GM12878 (cell line): ENCODE measurements around the gene VPS18. TPM values are rescaled to one million over a fixed set of nuclear protein-coding genes. Genes with fewer than 3 reads are reported as not detected.

Experiments
- ATF3 ChIP-seq: IDR thresholded peaks from 2 replicates; pipeline ENCODE4 v1.6.1; 2011; ENCODE audit warnings: low read depth, mild to moderate bottlenecking, low read length, moderate library complexity, borderline replicate concordance; ENCODE audit errors: extremely low read depth
- BCL11A ChIP-seq: IDR thresholded peaks from 2 replicates; pipeline ENCODE4 v1.6.1; 2011; ENCODE audit warnings: low read depth, low read length
- BHLHE40 ChIP-seq, 2 experiments: fragments of 450-650 bp in 1 of 2; IDR thresholded peaks; 2 replicates each; pipeline ENCODE4 v1.6.1; 2011 to 2017; ENCODE audit warnings: low read depth in 2 of 2, borderline replicate concordance in 1 of 2, improper control_type of control experiment in 1 of 2, low read length in 1 of 2, mild to moderate bottlenecking in 1 of 2
- CREM ChIP-seq: IDR thresholded peaks from 2 replicates; pipeline ENCODE4 v1.6.1; 2014; ENCODE audit warnings: antibody characterized with exemption, low read depth
- DPF2 ChIP-seq: fragments of 450-650 bp; IDR thresholded peaks from 2 replicates; pipeline ENCODE4 v1.6.1; 2017; ENCODE audit warnings: mild to moderate bottlenecking
- EP300 ChIP-seq, 2 experiments: fragments of 150-350 bp in 1 of 2; IDR thresholded peaks; 2 replicates each; pipeline ENCODE4 v1.6.1; 2011 to 2012; ENCODE audit warnings: low read depth in 2 of 2, low read length in 2 of 2, borderline replicate concordance in 1 of 2, improper control_type of control experiment in 1 of 2, inconsistent platforms in 1 of 2; ENCODE audit not compliant: control insufficient read depth in 1 of 2
- FOXM1 ChIP-seq: IDR thresholded peaks from 2 replicates; pipeline ENCODE4 v1.6.1; 2012; ENCODE audit warnings: low read depth, mild to moderate bottlenecking, inconsistent platforms, low read length, moderate library complexity
- HDAC2 ChIP-seq: fragments of 200-600 bp; sonication (generic); IDR thresholded peaks from 2 replicates; pipeline ENCODE4 v1.6.1; 2017
- HDAC6 ChIP-seq: fragments of 200-600 bp; sonication (generic); IDR thresholded peaks from one replicate; pipeline ENCODE4 v1.8.0; 2017; ENCODE audit warnings: antibody characterized with exemption; ENCODE audit not compliant: unreplicated experiment
- IKZF1 ChIP-seq: fragments of 450-650 bp; conservative IDR thresholded peaks from 2 replicates; pipeline ENCODE4 v1.6.1; 2017; ENCODE audit warnings: antibody characterized with exemption, mild to moderate bottlenecking
- IKZF2 ChIP-seq, 2 experiments: fragments of 450-650 bp; IDR thresholded peaks; 2 replicates each; pipeline ENCODE4 v1.6.1; 2017; ENCODE audit warnings: mild to moderate bottlenecking in 2 of 2, moderate library complexity in 2 of 2
- JUNB ChIP-seq: IDR thresholded peaks from 2 replicates; pipeline ENCODE4 v1.6.1; 2016; ENCODE audit warnings: antibody characterized with exemption, mild to moderate bottlenecking
- KAT2A ChIP-seq: conservative IDR thresholded peaks from 2 replicates; pipeline ENCODE4 v1.6.1; 2011; ENCODE audit warnings: low read depth, low read length; ENCODE audit not compliant: control insufficient read depth
- PAX5 ChIP-seq: IDR thresholded peaks from 2 replicates; pipeline ENCODE4 v1.6.1; 2011; ENCODE audit warnings: low read depth, low read length, borderline replicate concordance
- RAD51 ChIP-seq: fragments of 450-650 bp; IDR thresholded peaks from 2 replicates; pipeline ENCODE4 v1.6.1; 2016; ENCODE audit warnings: moderate library complexity, mild to moderate bottlenecking, inconsistent platforms
- RCOR1 ChIP-seq: conservative IDR thresholded peaks from 2 replicates; pipeline ENCODE4 v1.6.1; 2012; ENCODE audit warnings: low read depth, low read length, improper control_type of control experiment
- SIN3A ChIP-seq: IDR thresholded peaks from 2 replicates; pipeline ENCODE4 v1.6.1; 2012; ENCODE audit warnings: low read depth, low read length, improper control_type of control experiment
- SPI1 ChIP-seq: IDR thresholded peaks from 2 replicates; pipeline ENCODE4 v1.6.1; 2011; ENCODE audit warnings: low read depth, mild to moderate bottlenecking, low read length, moderate library complexity, borderline replicate concordance; ENCODE audit not compliant: insufficient read depth
- TAF1 ChIP-seq: IDR thresholded peaks from 2 replicates; pipeline ENCODE4 v1.6.1; 2011; ENCODE audit warnings: mild to moderate bottlenecking, low read depth, low read length, borderline replicate concordance
- TARDBP ChIP-seq: IDR thresholded peaks from 2 replicates; pipeline ENCODE4 v1.6.1; 2016; ENCODE audit warnings: borderline replicate concordance
- YBX1 ChIP-seq: fragments of 450-650 bp; IDR thresholded peaks from 2 replicates; pipeline ENCODE4 v1.6.1; 2016; ENCODE audit warnings: antibody characterized with exemption
- ZNF384 ChIP-seq: IDR thresholded peaks from 2 replicates; pipeline ENCODE4 v1.6.1; 2012; ENCODE audit warnings: low read depth, mild to moderate bottlenecking, low read length, improper control_type of control experiment, borderline replicate concordance
- polyA plus RNA-seq, 11 experiments: library from polyadenylated mRNA; depleted of rRNA in 4 of 11; unstranded in 6 of 11; stranded (reverse) in 5 of 11; fragments of >200 nt; fragmentation: Nextera tagmentation in 4 of 11; fragmentation: Illumina TruSeq in 1 of 11; extraction: Ambion mirVana in 4 of 11; extraction: Trizol in 1 of 11; gene quantifications; 1 replicate in 1 of 11; 2 replicates in 10 of 11; pipeline versions ENCODE4 v1.2.1 to v1.2.3, GENCODE V29; 2011 to 2016; ENCODE audit warnings: inconsistent platforms in 2 of 11, missing spikeins in 2 of 11, low read depth in 1 of 11
- total RNA-seq, 4 experiments: library from RNA; depleted of rRNA in 3 of 4; stranded (reverse); fragments of >200 nt in 3 of 4; fragmentation: Illumina TruSeq in 1 of 4; extraction: Trizol in 1 of 4; gene quantifications; 2 replicates each; pipeline versions ENCODE4 v1.2.1 to v1.2.3, GENCODE V29; 2013 to 2021
- TF ChIP-seq, protein P1 (sequence below): IDR thresholded peaks from 2 replicates; pipeline ENCODE4 v1.6.1; 2011; ENCODE audit warnings: borderline replicate concordance, low read depth, mild to moderate bottlenecking, moderate library complexity, mixed read lengths, low read length; ENCODE audit not compliant: insufficient read depth; ENCODE audit errors: extremely low read length
- TF ChIP-seq, protein P2 (sequence below): fragments of 450-650 bp; IDR thresholded peaks from 2 replicates; pipeline ENCODE4 v1.6.1; 2018; ENCODE audit warnings: mild to moderate bottlenecking, low read depth, moderate library complexity; ENCODE audit not compliant: partially characterized antibody

Gene VPS18
- total and polyA plus RNA-seq, 10 of the 15 experiments (the other 5 are each of a cell fraction or from before 2014, with no cell fraction given) = 0.71 to 20.4 (median 10.6) TPM

DNA sequence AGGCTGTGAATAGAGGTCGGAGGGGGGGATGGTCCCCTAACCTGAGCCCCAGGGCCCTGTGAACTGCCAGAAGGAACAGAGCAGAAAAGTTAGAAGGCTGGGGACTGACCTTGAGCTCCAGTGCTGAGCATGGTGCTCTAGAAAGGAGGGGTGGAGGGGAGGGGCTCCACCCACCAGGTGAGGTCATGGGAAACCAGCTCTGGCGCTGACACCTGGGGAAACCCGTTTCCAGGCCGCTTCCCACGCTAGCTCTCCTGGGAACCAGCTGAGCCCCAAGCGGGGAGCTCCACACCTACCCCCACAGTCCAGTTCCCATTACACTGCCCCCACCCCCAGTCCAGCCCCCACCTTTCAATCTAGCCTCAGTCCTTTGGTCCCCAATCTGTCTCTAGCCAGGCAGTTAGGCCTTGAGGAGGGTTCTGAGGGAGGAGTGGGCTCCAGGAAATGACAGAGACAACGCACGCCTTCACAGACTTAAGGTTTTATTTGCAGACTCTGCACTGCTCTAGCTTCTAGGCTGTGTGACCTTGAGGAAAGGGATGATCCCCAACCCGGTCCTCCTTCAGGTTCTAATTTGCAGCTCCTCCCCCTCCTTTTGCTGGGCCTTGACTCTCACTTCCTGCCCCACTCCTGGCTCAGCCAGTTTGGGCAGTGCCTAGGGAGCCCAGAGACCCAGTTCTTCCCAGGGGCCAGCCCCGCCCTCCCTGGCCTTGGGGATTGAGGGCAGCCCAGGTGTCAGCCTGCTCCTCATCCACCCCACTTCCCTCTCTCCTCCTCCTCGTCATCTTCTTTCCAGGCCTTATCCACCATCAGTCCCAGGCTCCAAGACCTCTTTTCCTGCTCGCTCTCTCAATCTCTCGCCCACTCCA lies 22.3 kb upstream of the VPS18 start (continued):
- TF ChIP-seq DPF2 (peak; percentile 27; the same call in 1 of the 2 replicates), CREM (peak; percentile 53; the same call in 1 of the 2 replicates), PAX5 (peak; percentile 87; the same call in 1 of the 2 replicates), BCL11A (peak; percentile 86; the same call in 1 of the 2 replicates), ZNF384 (no peak), IKZF1 (peak; percentile 78; the same call in 1 of the 2 replicates), RCOR1 (peak; percentile 34; the same call in 1 of the 2 replicates), BHLHE40 (IDR thresholded peaks at IDR 0.05; ENCODE audit: borderline replicate concordance in 1 of 2, low read depth in 2 of 2, low read length in 1 of 2) (peak; percentile 6 to 32; a peak in 1 of 4 replicates), KAT2A (no peak), YBX1 (peak; percentile 95), SIN3A (no peak), RAD51 (no peak), EP300 (IDR thresholded peaks at IDR 0.05; ENCODE audit: borderline replicate concordance in 1 of 2, control insufficient read depth in 1 of 2, low read depth in 2 of 2, low read length in 2 of 2) (no peak; a peak in 2 of 4 replicates), TARDBP (peak; percentile 57; the same call in 1 of the 2 replicates), IKZF2 (IDR thresholded peaks at IDR 0.05) (peak; percentile 73 to 74), SPI1 (peak; percentile 50), TAF1 (no peak), JUNB (peak; percentile 52), HDAC2 (no peak), HDAC6 (no peak), ATF3 (no peak), FOXM1 (peak; percentile 76; the same call in 1 of the 2 replicates)
- TF ChIP-seq, protein P1, sequence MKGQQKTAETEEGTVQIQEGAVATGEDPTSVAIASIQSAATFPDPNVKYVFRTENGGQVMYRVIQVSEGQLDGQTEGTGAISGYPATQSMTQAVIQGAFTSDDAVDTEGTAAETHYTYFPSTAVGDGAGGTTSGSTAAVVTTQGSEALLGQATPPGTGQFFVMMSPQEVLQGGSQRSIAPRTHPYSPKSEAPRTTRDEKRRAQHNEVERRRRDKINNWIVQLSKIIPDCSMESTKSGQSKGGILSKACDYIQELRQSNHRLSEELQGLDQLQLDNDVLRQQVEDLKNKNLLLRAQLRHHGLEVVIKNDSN = no peak
- TF ChIP-seq, protein P2, sequence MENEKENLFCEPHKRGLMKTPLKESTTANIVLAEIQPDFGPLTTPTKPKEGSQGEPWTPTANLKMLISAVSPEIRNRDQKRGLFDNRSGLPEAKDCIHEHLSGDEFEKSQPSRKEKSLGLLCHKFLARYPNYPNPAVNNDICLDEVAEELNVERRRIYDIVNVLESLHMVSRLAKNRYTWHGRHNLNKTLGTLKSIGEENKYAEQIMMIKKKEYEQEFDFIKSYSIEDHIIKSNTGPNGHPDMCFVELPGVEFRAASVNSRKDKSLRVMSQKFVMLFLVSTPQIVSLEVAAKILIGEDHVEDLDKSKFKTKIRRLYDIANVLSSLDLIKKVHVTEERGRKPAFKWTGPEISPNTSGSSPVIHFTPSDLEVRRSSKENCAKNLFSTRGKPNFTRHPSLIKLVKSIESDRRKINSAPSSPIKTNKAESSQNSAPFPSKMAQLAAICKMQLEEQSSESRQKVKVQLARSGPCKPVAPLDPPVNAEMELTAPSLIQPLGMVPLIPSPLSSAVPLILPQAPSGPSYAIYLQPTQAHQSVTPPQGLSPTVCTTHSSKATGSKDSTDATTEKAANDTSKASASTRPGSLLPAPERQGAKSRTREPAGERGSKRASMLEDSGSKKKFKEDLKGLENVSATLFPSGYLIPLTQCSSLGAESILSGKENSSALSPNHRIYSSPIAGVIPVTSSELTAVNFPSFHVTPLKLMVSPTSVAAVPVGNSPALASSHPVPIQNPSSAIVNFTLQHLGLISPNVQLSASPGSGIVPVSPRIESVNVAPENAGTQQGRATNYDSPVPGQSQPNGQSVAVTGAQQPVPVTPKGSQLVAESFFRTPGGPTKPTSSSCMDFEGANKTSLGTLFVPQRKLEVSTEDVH = peak; percentile 24
